Naive thymus-derived CD4-positive, alpha-beta T cell (primary cell): ENCODE results near the gene CPEB2. TPM values are rescaled to one million over a fixed set of nuclear protein-coding genes. Genes with fewer than 3 reads are reported as not detected.

Experiments
- ATAC-seq: fragments of 150-1000 bp; cut with Tn5 transposase; 2 replicates; pipeline ENCODE4 v1.10.0; 2021; ENCODE audit warnings: mild to moderate bottlenecking, moderate library complexity
- CTCF ChIA-PET: fragments of 350-600 bp; sonication (Branson Sonifier 250); formaldehyde crosslinking; loops from one replicate; lab custom pipeline; 2021; ENCODE audit warnings: antibody characterized with exemption; lab: Charles Lee
- POLR2A ChIA-PET: fragments of 350-600 bp; sonication (Branson Sonifier 250); formaldehyde crosslinking; loops from one replicate; lab custom pipeline; 2021; ENCODE audit warnings: antibody characterized with exemption, inconsistent platforms; lab: Charles Lee
- DNase-seq, 9 donors: peaks; one replicate each; pipeline versions ENCODE4 v3.0.0 to v3.0.0-alpha.2; 2020 to 2022; ENCODE audit warnings: mixed read lengths in 1 of 9
- H3K27ac ChIP-seq: one replicate; pipeline ENCODE4 v1.7.0; 2013; ENCODE audit warnings: mild to moderate bottlenecking, low read depth, low read length, moderate library complexity
- H3K27me3 ChIP-seq, 2 donors: one replicate each; pipeline ENCODE4 v1.7.0; 2013; ENCODE audit warnings: low read length in 2 of 2, mild to moderate bottlenecking in 2 of 2, moderate library complexity in 2 of 2; ENCODE audit not compliant: control insufficient read depth in 2 of 2, insufficient read depth in 2 of 2
- H3K36me3 ChIP-seq, 3 experiments: 1 replicate in 2 of 3; 2 replicates in 1 of 3; pipeline ENCODE4 v1.7.0; 2013; ENCODE audit warnings: low read length in 3 of 3, mild to moderate bottlenecking in 3 of 3, moderate library complexity in 1 of 3; ENCODE audit not compliant: insufficient read depth in 3 of 3, control insufficient read depth in 2 of 3
- H3K4me1 ChIP-seq, 2 donors: one replicate each; pipeline ENCODE4 v1.7.0; 2013; ENCODE audit warnings: low read length in 2 of 2, mild to moderate bottlenecking in 2 of 2, moderate library complexity in 1 of 2; ENCODE audit not compliant: control insufficient read depth in 2 of 2, insufficient read depth in 2 of 2
- H3K4me3 ChIP-seq: 2 replicates; pipeline ENCODE4 v1.7.0; 2013; ENCODE audit warnings: mild to moderate bottlenecking, low read length
- H3K9me3 ChIP-seq, 3 experiments: 1 replicate in 2 of 3; 2 replicates in 1 of 3; pipeline ENCODE4 v1.7.0; 2013; ENCODE audit warnings: low read length in 3 of 3; ENCODE audit not compliant: control insufficient read depth in 2 of 3
- H3K27ac Mint-ChIP-seq, 9 donors: one replicate each; pipeline ENCODE4 v1.8.0; 2020 to 2022; ENCODE audit warnings: mixed read lengths in 9 of 9, mild to moderate bottlenecking in 8 of 9, moderate library complexity in 5 of 9, inconsistent platforms in 2 of 9
- H3K27me3 Mint-ChIP-seq, 5 donors: one replicate each; pipeline ENCODE4 v1.8.0; 2021 to 2022; ENCODE audit warnings: mixed read lengths in 5 of 5, mild to moderate bottlenecking in 1 of 5
- H3K36me3 Mint-ChIP-seq, 5 donors: one replicate each; pipeline ENCODE4 v1.8.0; 2020 to 2022; ENCODE audit warnings: mixed read lengths in 5 of 5, mild to moderate bottlenecking in 3 of 5, inconsistent platforms in 1 of 5
- H3K4me1 Mint-ChIP-seq, 7 donors: one replicate each; pipeline ENCODE4 v1.8.0; 2020 to 2022; ENCODE audit warnings: mixed read lengths in 7 of 7, mild to moderate bottlenecking in 3 of 7, inconsistent platforms in 1 of 7
- H3K4me3 Mint-ChIP-seq, 10 donors: one replicate each; pipeline ENCODE4 v1.8.0; 2020 to 2022; ENCODE audit warnings: mild to moderate bottlenecking in 10 of 10, mixed read lengths in 10 of 10, moderate library complexity in 6 of 10, inconsistent platforms in 2 of 10
- H3K9me3 Mint-ChIP-seq, 11 donors: one replicate each; pipeline ENCODE4 v1.8.0; 2020 to 2022; ENCODE audit warnings: mixed read lengths in 11 of 11, mild to moderate bottlenecking in 4 of 11, inconsistent platforms in 1 of 11, moderate library complexity in 1 of 11
- intact Hi-C, 2 donors: fragments of 100-400 bp; cut with micrococcal nuclease; formaldehyde crosslinking; loops; one replicate each; pipeline ENCODE4 v1.15.1; 2023
- polyA plus RNA-seq, 2 donors: library from polyadenylated mRNA; unstranded; fragments of 300-500 nt; fragmentation: Illumina TruSeq; gene quantifications; one replicate each; pipeline ENCODE4 v1.2.3, GENCODE V29; 2021
- total RNA-seq, 6 experiments: library from RNA in 5 of 6; stranded (reverse) in 5 of 6; gene quantifications; 1 replicate in 5 of 6; 2 replicates in 1 of 6; pipeline ENCODE4 v1.2.3 and lab custom pipeline; 2021 to 2026

The CPEB2 gene
- total and polyA plus RNA-seq, 7 experiments from 2014 or later: 0.82 to 21.7 (median 13.2) TPM

DNA sequence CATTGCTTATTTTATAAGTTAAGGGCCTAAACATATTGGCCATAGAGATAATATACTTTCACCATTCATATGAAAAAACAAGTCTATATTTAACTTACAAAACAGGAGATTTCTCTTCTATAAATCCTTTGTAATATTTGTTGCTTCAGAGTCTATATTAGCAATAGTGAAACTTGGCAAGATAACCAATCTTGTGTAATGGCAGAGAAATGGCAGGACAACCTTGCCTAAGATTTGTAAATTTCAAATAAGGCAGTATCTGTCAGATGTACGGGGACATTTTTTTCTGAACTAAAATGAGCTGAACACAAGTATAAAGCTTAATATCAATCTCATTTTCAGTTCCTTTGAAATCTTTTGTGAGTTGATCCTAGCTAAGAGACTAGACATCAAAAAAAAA is 17.8 kb upstream of the CPEB2 start:
- ATAC-seq (no peak), DNase-seq (no peak)
- H3K9me3 ChIP-seq: no peaks in the 10 kb centered on the region
- no peak overlapping the region for H3K4me3 ChIP-seq
- intact Hi-C loops: no loop called here
- ChIA-PET CTCF (no interaction called here), POLR2A (no interaction called here)
- no peak overlapping the region for H3K27ac ChIP-seq
- H3K4me3 Mint-ChIP-seq: no peak overlapping the region
- H3K36me3 Mint-ChIP-seq: no peaks in the 10 kb centered on the region
- no peaks in the 10 kb centered on the region for H3K27me3 ChIP-seq
- no peaks in the 10 kb centered on the region for H3K36me3 ChIP-seq
- no peaks in the 10 kb centered on the region for H3K4me1 ChIP-seq
- H3K27me3 Mint-ChIP-seq: peaks cover 5 to 21% (median 11%) of the 10 kb centered on the region in 5 donors
- peaks cover 0 to 5% (median 0%) of the 10 kb centered on the region in 7 donors for H3K4me1 Mint-ChIP-seq
- H3K27ac Mint-ChIP-seq: no peak overlapping the region
- no peaks in the 10 kb centered on the region for H3K9me3 Mint-ChIP-seq

- ChIA-PET CTCF (interaction anchor here (0.6 kb wide), 1 partner anchor 877 kb away, joined by 3 read pairs; no protein-coding TSS in a partner anchor), POLR2A (no interaction called here)
- intact Hi-C loops: no loop called here
- H3K27ac Mint-ChIP-seq: no peak overlapping the region
- H3K36me3 ChIP-seq: no peaks in the 10 kb centered on the region
- no peaks in the 10 kb centered on the region for H3K27me3 ChIP-seq
- ATAC-seq (no peak), DNase-seq (no peak)
- H3K9me3 ChIP-seq: no peaks in the 10 kb centered on the region
- peaks cover 0 to 5% (median 0%) of the 10 kb centered on the region in 7 donors for H3K4me1 Mint-ChIP-seq
- no peaks in the 10 kb centered on the region for H3K4me1 ChIP-seq
- H3K36me3 Mint-ChIP-seq: no peaks in the 10 kb centered on the region
- no peak overlapping the region for H3K4me3 Mint-ChIP-seq
- peaks cover 0 to 20% (median 8%) of the 10 kb centered on the region in 5 donors for H3K27me3 Mint-ChIP-seq
- H3K27ac ChIP-seq: no peak overlapping the region
- no peak overlapping the region for H3K4me3 ChIP-seq
- H3K9me3 Mint-ChIP-seq: no peaks in the 10 kb centered on the region
Observed at GRCh38 chr4:14985161-14985560, 17.1 kb upstream of the CPEB2 start.

- no peaks in the 10 kb centered on the region for H3K9me3 ChIP-seq
- CTCF ChIA-PET: interaction anchor here (0.6 to 1.2 kb wide), 2 partner anchors 21 to 876 kb away, joined by 3 to 5 read pairs; no protein-coding TSS in a partner anchor
- POLR2A ChIA-PET: interaction anchor here (0.7 to 1.2 kb wide), 2 partner anchors 9 to 12 kb away, joined by 3 read pairs; no protein-coding TSS in a partner anchor
- H3K4me1 Mint-ChIP-seq: peaks cover 0 to 5% (median 0%) of the 10 kb centered on the region in 7 donors
- no peak overlapping the region for H3K27ac Mint-ChIP-seq
- no peaks in the 10 kb centered on the region for H3K9me3 Mint-ChIP-seq
- H3K27me3 Mint-ChIP-seq: peaks cover 0 to 20% (median 8%) of the 10 kb centered on the region in 5 donors
- no peaks in the 10 kb centered on the region for H3K4me1 ChIP-seq
- intact Hi-C loops: loop anchor here in 1 of 2 donors (1.0 kb wide), 1 partner anchor 20 kb away; no protein-coding TSS in a partner anchor
- no peak for ATAC-seq
- no peak overlapping the region for H3K4me3 Mint-ChIP-seq
- H3K27me3 ChIP-seq: no peaks in the 10 kb centered on the region
- no peaks in the 10 kb centered on the region for H3K36me3 ChIP-seq
- no peak overlapping the region for H3K27ac ChIP-seq
- H3K36me3 Mint-ChIP-seq: no peaks in the 10 kb centered on the region
- no peak for DNase-seq
- H3K4me3 ChIP-seq: no peak overlapping the region
Observed at GRCh38 chr4:14985843-14986242, 16.4 kb upstream of the CPEB2 start.

- no peaks in the 10 kb centered on the region for H3K36me3 ChIP-seq
- Mint-ChIP-seq H3K36me3 (no peaks in the 10 kb centered on the region), H3K4me3 (no peak overlapping the region), H3K4me1 (peaks cover 0 to 5% (median 0%) of the 10 kb centered on the region in 7 donors), H3K27ac (no peak overlapping the region), H3K27me3 (peaks cover 0 to 20% (median 8%) of the 10 kb centered on the region in 5 donors), H3K9me3 (no peaks in the 10 kb centered on the region)
- ChIA-PET POLR2A (no interaction called here), CTCF (no interaction called here)
- DNase-seq (no peak), ATAC-seq (no peak)
- H3K27ac ChIP-seq: no peak overlapping the region
- no peak overlapping the region for H3K4me3 ChIP-seq
- no peaks in the 10 kb centered on the region for H3K4me1 ChIP-seq
- H3K9me3 ChIP-seq: no peaks in the 10 kb centered on the region
- no peaks in the 10 kb centered on the region for H3K27me3 ChIP-seq
- intact Hi-C loops: no loop called here
Observed at GRCh38 chr4:14987054-14987453, 15.2 kb upstream of the CPEB2 start.

- intact Hi-C loops: no loop called here
- ChIA-PET CTCF (interaction anchor here (1.2 kb wide), 1 partner anchor 9 kb away, joined by 3 read pairs; no protein-coding TSS in a partner anchor), POLR2A (no interaction called here)
- no peaks in the 10 kb centered on the region for H3K36me3 Mint-ChIP-seq
- no peak overlapping the region for H3K4me3 Mint-ChIP-seq
- ATAC-seq (no peak), DNase-seq (no peak)
- H3K9me3 Mint-ChIP-seq: no peaks in the 10 kb centered on the region
- H3K27ac Mint-ChIP-seq: no peak overlapping the region
- H3K27ac ChIP-seq: no peak overlapping the region
- no peaks in the 10 kb centered on the region for H3K4me1 ChIP-seq
- no peaks in the 10 kb centered on the region for H3K9me3 ChIP-seq
- H3K27me3 ChIP-seq: no peaks in the 10 kb centered on the region
- no peak overlapping the region for H3K4me3 ChIP-seq
- peaks cover 3 to 15% (median 11%) of the 10 kb centered on the region in 5 donors for H3K27me3 Mint-ChIP-seq
- no peaks in the 10 kb centered on the region for H3K36me3 ChIP-seq
- H3K4me1 Mint-ChIP-seq: peaks cover 0 to 7% (median 0%) of the 10 kb centered on the region in 7 donors
Observed at GRCh38 chr4:14990484-14990883, 11.8 kb upstream of the CPEB2 start.

DNA sequence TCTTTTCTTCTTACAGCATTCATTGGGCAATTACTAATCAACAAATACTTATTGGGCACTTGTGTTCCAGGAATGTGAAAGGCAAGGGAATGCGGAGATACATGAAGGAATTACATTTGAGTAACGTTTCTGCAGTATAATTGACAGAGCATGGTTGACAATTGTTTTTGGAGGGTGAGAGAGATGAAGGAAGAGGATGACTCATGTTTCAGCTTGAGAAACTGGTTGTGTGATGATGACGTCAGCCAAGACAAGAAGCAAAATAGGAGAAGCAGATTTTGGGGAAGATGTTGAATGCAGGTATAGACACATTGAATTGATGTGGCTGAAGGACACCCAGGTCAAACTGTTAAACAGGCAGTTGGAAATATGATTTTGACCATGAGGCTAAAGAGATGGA is 8.0 kb upstream of the CPEB2 start:
- Histone ChIP-seq H3K27me3 (no peaks in the 10 kb centered on the region), H3K36me3 (no peaks in the 10 kb centered on the region), H3K4me3 (no peak overlapping the region), H3K4me1 (no peaks in the 10 kb centered on the region), H3K9me3 (no peaks in the 10 kb centered on the region), H3K27ac (no peak overlapping the region)
- Mint-ChIP-seq H3K4me1 (peaks cover 0 to 10% (median 0%) of the 10 kb centered on the region in 7 donors), H3K4me3 (no peak overlapping the region), H3K9me3 (no peaks in the 10 kb centered on the region), H3K36me3 (peaks cover 0 to 4% (median 0%) of the 10 kb centered on the region in 5 donors), H3K27ac (no peak overlapping the region), H3K27me3 (peaks cover 0 to 13% (median 4%) of the 10 kb centered on the region in 5 donors)
- CTCF ChIA-PET: no interaction called here
- DNase-seq (no peak), ATAC-seq (peak; percentile 57)
- intact Hi-C loops: no loop called here
- POLR2A ChIA-PET: no interaction called here
